GM18858 (cell line): Measurements from ENCODE around the gene TSPAN9.

ENCODE experiments used
- ATAC-seq: cut with Tn5 transposase; IDR thresholded peaks from one replicate; pipeline ENCODE4 v1.9.1; 2021; ENCODE audit not compliant: unreplicated experiment

The TSPAN9 gene

GRCh38 chr12:3220382-3221321, 143.5 kb downstream of the TSPAN9 start:
- ATAC-seq = no peak

- ATAC-seq = no peak
Observed at GRCh38 chr12:3222306-3222705, 145.1 kb downstream of the TSPAN9 start.

GRCh38 chr12:3222979-3223378, 145.8 kb downstream of the TSPAN9 start:
- ATAC-seq = no peak

GRCh38 chr12:3223601-3224529, 146.7 kb downstream of the TSPAN9 start:
- ATAC-seq = no peak

GRCh38 chr12:3224530-3224903, 147.3 kb downstream of the TSPAN9 start:
- no peak for ATAC-seq

- no peak for ATAC-seq
Observed at GRCh38 chr12:3225154-3225795, 148.1 kb downstream of the TSPAN9 start.

GRCh38 chr12:3225796-3226180, 148.6 kb downstream of the TSPAN9 start:
- no peak for ATAC-seq

GRCh38 chr12:3226264-3226663, 149.1 kb downstream of the TSPAN9 start:
- no peak for ATAC-seq

GRCh38 chr12:3227076-3227975, 150.1 kb downstream of the TSPAN9 start:
- no peak for ATAC-seq

GRCh38 chr12:3228552-3228951, 151.4 kb downstream of the TSPAN9 start:
- ATAC-seq = no peak

- no peak for ATAC-seq
Observed at GRCh38 chr12:3229577-3229976, 152.4 kb downstream of the TSPAN9 start.

- no peak for ATAC-seq
Observed at GRCh38 chr12:3230758-3231375, 153.7 kb downstream of the TSPAN9 start.

GRCh38 chr12:3231399-3231876, 154.3 kb downstream of the TSPAN9 start:
- no peak for ATAC-seq

- ATAC-seq = no peak
Observed at GRCh38 chr12:3233797-3234196, 156.6 kb downstream of the TSPAN9 start.

- no peak for ATAC-seq
Observed at GRCh38 chr12:3236345-3237187, 159.4 kb downstream of the TSPAN9 start.

- no peak for ATAC-seq
Observed at GRCh38 chr12:3238196-3238595, 161.0 kb downstream of the TSPAN9 start.

GRCh38 chr12:3241621-3242020, 164.4 kb downstream of the TSPAN9 start:
- no peak for ATAC-seq

- ATAC-seq = no peak
Observed at GRCh38 chr12:3242199-3242863, 165.2 kb downstream of the TSPAN9 start.
